Retinal pigment epithelial cell (primary cell): ENCODE results near the gene SENP2.

Experiments used
- DNase-seq: peaks from one replicate; pipeline ENCODE4 v3.0.0-alpha.2; 2010; ENCODE audit warnings: low read depth
- H3K4me3 ChIP-seq: 2 replicates; pipeline ENCODE4 v1.5.1; 2011; ENCODE audit warnings: mild to moderate bottlenecking, low read length, control low read depth, moderate library complexity
- TF ChIP-seq, protein P1 (sequence below): conservative IDR thresholded peaks from 2 replicates; pipeline ENCODE4 v1.5.1; 2011; ENCODE audit warnings: low read depth, low read length, control low read depth, inconsistent platforms

The SENP2 gene

DNA sequence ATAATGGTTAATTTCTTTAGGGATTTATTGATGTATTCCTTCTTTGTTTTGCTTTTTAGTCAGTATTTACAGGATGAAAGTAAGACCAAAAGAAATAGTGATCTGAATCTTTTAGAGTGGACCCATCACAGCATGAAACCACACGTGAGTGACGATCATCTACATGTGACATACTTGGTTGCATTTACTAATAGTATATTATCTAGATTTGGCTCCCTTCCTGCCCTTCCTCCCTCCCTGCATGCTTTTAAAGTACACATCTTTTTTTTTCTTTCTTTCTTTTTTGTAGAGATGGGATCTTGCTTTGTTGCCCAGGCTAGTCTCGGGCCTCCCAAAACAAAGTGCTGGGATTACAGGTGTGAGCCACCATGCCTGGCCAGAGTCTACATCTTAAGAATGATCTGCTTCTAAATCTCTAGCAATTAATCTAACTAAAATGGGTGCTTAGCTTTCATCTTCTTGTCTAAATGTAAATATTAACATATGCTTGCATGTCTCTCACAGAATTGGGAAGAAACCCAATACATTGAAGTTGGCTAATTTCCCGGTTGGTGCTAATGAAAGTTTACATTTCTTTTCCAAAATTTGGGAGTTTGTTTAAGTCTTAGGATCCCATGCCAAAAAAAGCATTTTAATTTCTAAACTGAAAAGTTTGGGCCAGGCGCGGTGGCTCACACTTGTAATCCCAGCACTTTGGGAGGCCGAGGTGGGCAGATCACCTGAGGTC lies 38.0 kb downstream of the SENP2 start:
- TF ChIP-seq, protein P1, sequence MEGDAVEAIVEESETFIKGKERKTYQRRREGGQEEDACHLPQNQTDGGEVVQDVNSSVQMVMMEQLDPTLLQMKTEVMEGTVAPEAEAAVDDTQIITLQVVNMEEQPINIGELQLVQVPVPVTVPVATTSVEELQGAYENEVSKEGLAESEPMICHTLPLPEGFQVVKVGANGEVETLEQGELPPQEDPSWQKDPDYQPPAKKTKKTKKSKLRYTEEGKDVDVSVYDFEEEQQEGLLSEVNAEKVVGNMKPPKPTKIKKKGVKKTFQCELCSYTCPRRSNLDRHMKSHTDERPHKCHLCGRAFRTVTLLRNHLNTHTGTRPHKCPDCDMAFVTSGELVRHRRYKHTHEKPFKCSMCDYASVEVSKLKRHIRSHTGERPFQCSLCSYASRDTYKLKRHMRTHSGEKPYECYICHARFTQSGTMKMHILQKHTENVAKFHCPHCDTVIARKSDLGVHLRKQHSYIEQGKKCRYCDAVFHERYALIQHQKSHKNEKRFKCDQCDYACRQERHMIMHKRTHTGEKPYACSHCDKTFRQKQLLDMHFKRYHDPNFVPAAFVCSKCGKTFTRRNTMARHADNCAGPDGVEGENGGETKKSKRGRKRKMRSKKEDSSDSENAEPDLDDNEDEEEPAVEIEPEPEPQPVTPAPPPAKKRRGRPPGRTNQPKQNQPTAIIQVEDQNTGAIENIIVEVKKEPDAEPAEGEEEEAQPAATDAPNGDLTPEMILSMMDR, result no peak
- DNase-seq, result no peak
- no peak overlapping the region for H3K4me3 ChIP-seq

DNA sequence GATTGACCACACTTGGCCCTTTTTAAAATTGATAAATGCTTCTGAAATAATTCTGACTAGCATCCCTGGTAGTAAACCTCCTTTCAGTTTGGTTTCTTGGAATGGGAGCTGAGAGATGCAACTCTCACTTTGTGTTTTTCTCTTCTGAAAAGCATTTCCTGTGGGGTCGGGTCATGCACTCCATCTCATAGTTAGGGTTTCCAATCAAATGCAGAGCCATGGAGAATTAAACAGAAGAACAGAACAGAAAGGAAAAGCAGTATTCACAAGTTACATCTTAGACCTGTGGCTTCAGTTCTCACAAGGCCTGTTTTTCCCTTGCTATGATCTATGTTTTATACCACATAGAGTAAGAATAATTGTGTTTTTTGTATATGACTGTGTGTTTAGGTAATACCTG lies 39.7 kb downstream of the SENP2 start:
- no peak for DNase-seq
- TF ChIP-seq, protein P1, result no peak
- no peak overlapping the region for H3K4me3 ChIP-seq

DNA sequence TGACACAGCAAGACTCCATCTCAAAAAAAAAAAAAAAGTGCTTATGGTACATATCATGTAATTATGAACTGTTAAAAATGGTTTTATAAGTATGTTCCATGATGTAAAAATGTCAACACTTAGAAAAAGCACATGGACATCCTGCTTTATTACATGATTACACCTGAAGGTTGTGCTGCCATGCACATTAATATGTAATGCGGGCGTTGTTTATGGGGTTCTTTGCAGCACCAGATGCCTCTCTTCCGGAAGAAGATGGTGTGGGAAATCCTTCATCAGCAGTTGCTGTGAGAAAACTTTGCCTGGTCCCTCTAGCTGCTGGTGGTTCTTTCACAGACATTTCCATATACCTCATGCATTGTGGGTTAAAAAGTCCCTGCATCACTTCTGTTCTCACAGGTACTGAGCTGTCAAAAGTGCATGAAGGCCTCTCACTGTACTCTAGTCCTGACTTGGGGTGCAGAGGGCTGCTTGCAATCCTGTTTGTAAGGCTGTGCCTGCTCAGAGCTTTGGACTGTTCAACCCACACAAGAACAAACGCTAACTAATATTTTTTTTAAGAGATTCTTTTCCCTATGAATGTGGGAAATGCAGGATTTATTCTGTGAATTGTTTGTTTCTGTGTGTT lies 43.6 kb downstream of the SENP2 start:
- no peak overlapping the region for H3K4me3 ChIP-seq
- TF ChIP-seq, protein P1, result no peak
- DNase-seq, result no peak

DNA sequence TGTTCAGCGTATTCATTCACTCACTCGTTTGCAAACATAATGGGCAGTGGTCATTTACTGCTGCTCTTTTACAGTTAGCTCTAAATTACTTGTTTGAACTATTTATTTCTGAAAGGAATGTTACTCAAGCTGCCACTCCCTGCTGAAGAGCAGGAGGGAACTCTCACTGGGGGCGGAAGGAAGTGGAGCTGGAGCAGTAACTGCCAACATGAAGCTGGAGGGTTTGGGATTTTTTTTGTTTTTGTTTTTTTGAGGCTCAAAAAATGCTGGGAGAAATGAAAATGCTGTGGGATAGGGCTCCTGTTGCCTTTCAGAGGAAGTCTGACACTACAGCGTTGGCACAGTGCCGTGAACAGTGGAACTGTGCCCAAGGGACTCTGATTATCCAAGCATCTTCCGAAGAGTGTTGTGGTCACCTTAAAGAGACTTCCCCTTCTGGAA lies 44.1 kb downstream of the SENP2 start:
- TF ChIP-seq, protein P1, result no peak
- no peak for DNase-seq
- H3K4me3 ChIP-seq, result no peak overlapping the region

DNA sequence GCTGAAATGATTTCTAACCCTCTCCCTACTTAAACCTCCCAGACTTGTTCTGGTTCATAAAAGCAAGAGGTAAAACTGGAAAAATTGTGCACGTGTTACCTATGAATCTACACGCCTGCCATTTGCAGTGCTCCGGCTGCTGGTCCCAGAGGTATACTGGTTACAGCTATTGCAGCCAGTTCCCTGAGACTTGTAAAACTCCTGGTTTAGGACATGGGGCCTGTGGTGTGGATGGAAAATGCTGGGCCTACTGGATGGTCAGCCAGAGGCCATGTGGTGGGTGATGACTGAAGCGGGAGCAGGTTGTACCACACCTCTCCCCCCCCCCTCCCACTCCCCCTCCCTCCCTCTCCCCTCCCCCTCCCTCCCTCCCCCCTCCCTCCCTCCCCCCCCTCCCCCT lies 45.0 kb downstream of the SENP2 start:
- TF ChIP-seq, protein P1, result no peak
- no peak overlapping the region for H3K4me3 ChIP-seq
- no peak for DNase-seq

DNA sequence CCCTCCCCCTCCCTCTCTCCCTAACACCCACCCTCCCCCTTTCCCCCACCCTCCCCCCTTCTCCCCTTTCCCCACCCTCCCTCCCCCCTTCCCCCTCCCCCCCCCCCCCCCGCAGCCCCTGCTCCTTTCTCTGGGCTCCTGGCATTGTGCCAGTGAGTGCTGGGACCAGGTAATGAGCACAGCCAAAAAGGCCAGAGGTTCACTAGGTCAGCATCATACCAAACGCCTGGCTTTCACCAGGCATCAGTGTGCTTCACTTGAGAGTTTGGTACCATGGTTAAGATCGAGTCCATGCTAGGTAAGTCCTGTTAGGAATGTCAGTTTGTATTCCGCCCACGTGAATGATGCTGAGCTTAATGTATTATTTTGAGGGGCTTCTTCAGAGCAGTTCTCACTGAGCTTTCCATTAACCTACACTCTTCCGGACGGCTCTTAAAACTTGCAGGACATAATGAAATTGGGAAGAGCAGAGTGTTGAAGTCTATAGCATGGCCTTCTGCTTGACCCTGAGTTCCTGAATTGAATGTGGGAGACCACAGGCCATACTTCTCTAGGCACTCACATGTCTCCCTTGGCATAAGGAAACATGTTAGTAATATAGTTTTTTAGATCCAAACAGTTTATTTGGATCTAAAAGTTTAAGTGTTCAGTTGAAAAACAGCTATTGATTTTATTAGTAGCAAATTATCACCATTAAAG lies 45.6 kb downstream of the SENP2 start:
- H3K4me3 ChIP-seq, result no peak overlapping the region
- TF ChIP-seq, protein P1, result no peak
- DNase-seq, result no peak
